ENCODE results near the gene GFRA1.

Gene GFRA1

GRCh38 chr10:116245156-116245555, 27.9 kb downstream of the GFRA1 start:
- no peak for TF ChIP-seq CTCF (IDR thresholded peaks at IDR 0.05; ENCODE audit: low read depth, low read length)
- DNase-seq (ENCODE audit: low read depth, low spot score): no peak
- in situ Hi-C loops (cut with HindIII; ENCODE audit: low sequenced_read_pairs): no loop called here
- no peak overlapping the region for H3K4me3 ChIP-seq (ENCODE audit: low read depth, low read length)

- DNase-seq (ENCODE audit: low read depth, low spot score): no peak
- no peak overlapping the region for H3K4me3 ChIP-seq (ENCODE audit: low read depth, low read length)
- in situ Hi-C loops (cut with HindIII; ENCODE audit: low sequenced_read_pairs): no loop called here
- no peak for TF ChIP-seq CTCF (IDR thresholded peaks at IDR 0.05; ENCODE audit: low read depth, low read length)
These were observed 31.2 kb downstream of the GFRA1 start for GRCh38 chr10:116241642-116242410.

GRCh38 chr10:116241085-116241484, 31.9 kb downstream of the GFRA1 start:
- TF ChIP-seq CTCF (IDR thresholded peaks at IDR 0.05; ENCODE audit: low read depth, low read length): no peak
- no peak overlapping the region for H3K4me3 ChIP-seq (ENCODE audit: low read depth, low read length)
- DNase-seq (ENCODE audit: low read depth, low spot score): no peak
- in situ Hi-C loops (cut with HindIII; ENCODE audit: low sequenced_read_pairs): no loop called here

GRCh38 chr10:116240157-116240950, 32.7 kb downstream of the GFRA1 start:
- no peak for TF ChIP-seq CTCF (IDR thresholded peaks at IDR 0.05; ENCODE audit: low read depth, low read length)
- no peak for DNase-seq (ENCODE audit: low read depth, low spot score)
- in situ Hi-C loops (cut with HindIII; ENCODE audit: low sequenced_read_pairs): no loop called here
- no peak overlapping the region for H3K4me3 ChIP-seq (ENCODE audit: low read depth, low read length)

- TF ChIP-seq CTCF (IDR thresholded peaks at IDR 0.05; ENCODE audit: low read depth, low read length): no peak
- in situ Hi-C loops (cut with HindIII; ENCODE audit: low sequenced_read_pairs): no loop called here
- DNase-seq (ENCODE audit: low read depth, low spot score): no peak
- no peak overlapping the region for H3K4me3 ChIP-seq (ENCODE audit: low read depth, low read length)
These were observed 33.8 kb downstream of the GFRA1 start for GRCh38 chr10:116239229-116239628.

GRCh38 chr10:116237970-116238369, 35.0 kb downstream of the GFRA1 start:
- no peak for DNase-seq (ENCODE audit: low read depth, low spot score)
- in situ Hi-C loops (cut with HindIII; ENCODE audit: low sequenced_read_pairs): no loop called here
- H3K4me3 ChIP-seq (ENCODE audit: low read depth, low read length): no peak overlapping the region
- TF ChIP-seq CTCF (IDR thresholded peaks at IDR 0.05; ENCODE audit: low read depth, low read length): no peak
